ENCODE results near the gene FBXO34. TPM values are rescaled to one million over a fixed set of nuclear protein-coding genes. Genes with fewer than 3 reads are reported as not detected.

The FBXO34 gene
- total RNA-seq, 1 experiment from 2014 or later: 18.8 TPM

DNA sequence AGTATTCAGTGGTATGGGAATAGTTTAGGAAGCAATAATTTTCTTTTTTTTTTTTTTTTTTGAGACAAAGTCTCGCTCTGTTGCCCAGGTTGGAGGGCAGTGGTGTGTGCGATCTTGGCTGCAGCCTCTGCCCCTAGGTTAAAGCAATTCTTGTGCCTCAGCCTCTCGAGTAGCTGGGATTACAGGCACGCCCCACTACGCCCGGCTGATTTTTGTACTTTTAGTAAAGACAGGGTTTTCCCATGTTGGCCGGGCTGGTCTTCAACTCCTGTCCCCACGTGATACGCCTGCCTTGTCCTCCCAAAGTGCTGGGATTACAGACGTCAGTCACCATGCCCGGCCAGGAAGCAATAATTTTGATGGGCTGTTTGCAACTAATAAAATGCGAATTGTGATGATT, 78.3 kb downstream of the FBXO34 start:
- BruUV-seq (replicated peaks): no TSS peak
- Histone ChIP-seq H3K4me3 (ENCODE audit: low read depth in 2 of 2, low read length in 2 of 2) (no peak overlapping the region), H3K4me1 (ENCODE audit: control insufficient read depth, insufficient read depth, low read length) (no peaks in the 10 kb centered on the region), H3K36me3 (ENCODE audit: control insufficient read depth, insufficient read depth, low read length) (no peaks in the 10 kb centered on the region; the same call in none of the 2 replicates), H3K9me3 (ENCODE audit: control insufficient read depth, insufficient read depth, low read depth, low read length) (no peaks in the 10 kb centered on the region), H3K27ac (ENCODE audit: low read length) (no peak overlapping the region), H3K27me3 (ENCODE audit: control insufficient read depth, insufficient read depth, low read length) (no peaks in the 10 kb centered on the region)
- in situ Hi-C loops (cut with HindIII; ENCODE audit: low pct_unique_long_range_greater_than_20kb, low sequenced_read_pairs) (no loop called here), intact Hi-C loops (cut with micrococcal nuclease; ENCODE audit: unreplicated experiment) (loop anchor here (10.0 kb wide), 1 partner anchor 75 kb away; the partner anchor contains the start of gene FBXO34)
- no peak for DNase-seq (ENCODE audit: low read depth, low spot score)
- no peak for ATAC-seq
- TF ChIP-seq TCF7L2 (IDR thresholded peaks at IDR 0.05; ENCODE audit: low read depth, low read length): no peak
- no peak for TF ChIP-seq POLR2AphosphoS5 (IDR thresholded peaks at IDR 0.05; ENCODE audit: low read depth, low read length)
- TF ChIP-seq CTCF (IDR thresholded peaks at IDR 0.05): no peak
- TF ChIP-seq, protein P1, sequence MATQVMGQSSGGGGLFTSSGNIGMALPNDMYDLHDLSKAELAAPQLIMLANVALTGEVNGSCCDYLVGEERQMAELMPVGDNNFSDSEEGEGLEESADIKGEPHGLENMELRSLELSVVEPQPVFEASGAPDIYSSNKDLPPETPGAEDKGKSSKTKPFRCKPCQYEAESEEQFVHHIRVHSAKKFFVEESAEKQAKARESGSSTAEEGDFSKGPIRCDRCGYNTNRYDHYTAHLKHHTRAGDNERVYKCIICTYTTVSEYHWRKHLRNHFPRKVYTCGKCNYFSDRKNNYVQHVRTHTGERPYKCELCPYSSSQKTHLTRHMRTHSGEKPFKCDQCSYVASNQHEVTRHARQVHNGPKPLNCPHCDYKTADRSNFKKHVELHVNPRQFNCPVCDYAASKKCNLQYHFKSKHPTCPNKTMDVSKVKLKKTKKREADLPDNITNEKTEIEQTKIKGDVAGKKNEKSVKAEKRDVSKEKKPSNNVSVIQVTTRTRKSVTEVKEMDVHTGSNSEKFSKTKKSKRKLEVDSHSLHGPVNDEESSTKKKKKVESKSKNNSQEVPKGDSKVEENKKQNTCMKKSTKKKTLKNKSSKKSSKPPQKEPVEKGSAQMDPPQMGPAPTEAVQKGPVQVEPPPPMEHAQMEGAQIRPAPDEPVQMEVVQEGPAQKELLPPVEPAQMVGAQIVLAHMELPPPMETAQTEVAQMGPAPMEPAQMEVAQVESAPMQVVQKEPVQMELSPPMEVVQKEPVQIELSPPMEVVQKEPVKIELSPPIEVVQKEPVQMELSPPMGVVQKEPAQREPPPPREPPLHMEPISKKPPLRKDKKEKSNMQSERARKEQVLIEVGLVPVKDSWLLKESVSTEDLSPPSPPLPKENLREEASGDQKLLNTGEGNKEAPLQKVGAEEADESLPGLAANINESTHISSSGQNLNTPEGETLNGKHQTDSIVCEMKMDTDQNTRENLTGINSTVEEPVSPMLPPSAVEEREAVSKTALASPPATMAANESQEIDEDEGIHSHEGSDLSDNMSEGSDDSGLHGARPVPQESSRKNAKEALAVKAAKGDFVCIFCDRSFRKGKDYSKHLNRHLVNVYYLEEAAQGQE (IDR thresholded peaks at IDR 0.05; ENCODE audit: insufficient read depth in 1 of 2, low read depth in 2 of 2, low read length in 1 of 2): no peak
- no peak for TF ChIP-seq SIN3A (IDR thresholded peaks at IDR 0.05; ENCODE audit: borderline replicate concordance, insufficient read depth, low read depth, low read length)
- CTCF ChIA-PET: no interaction called here
- POLR2A ChIA-PET: no interaction called here

- ChIA-PET POLR2A (no interaction called here), CTCF (no interaction called here)
- Histone ChIP-seq H3K4me1 (ENCODE audit: control insufficient read depth, insufficient read depth, low read length) (no peaks in the 10 kb centered on the region), H3K27me3 (ENCODE audit: control insufficient read depth, insufficient read depth, low read length) (no peaks in the 10 kb centered on the region), H3K9me3 (ENCODE audit: control insufficient read depth, insufficient read depth, low read depth, low read length) (no peaks in the 10 kb centered on the region), H3K36me3 (ENCODE audit: control insufficient read depth, insufficient read depth, low read length) (no peaks in the 10 kb centered on the region; the same call in none of the 2 replicates), H3K27ac (ENCODE audit: low read length) (no peak overlapping the region), H3K4me3 (ENCODE audit: low read depth in 2 of 2, low read length in 2 of 2) (no peak overlapping the region)
- intact Hi-C loops (cut with micrococcal nuclease; ENCODE audit: unreplicated experiment) (loop anchor here (5.0 kb wide), 1 partner anchor 138 kb away; no protein-coding TSS in a partner anchor), in situ Hi-C loops (cut with HindIII; ENCODE audit: low pct_unique_long_range_greater_than_20kb, low sequenced_read_pairs) (no loop called here)
- BruUV-seq (replicated peaks): no TSS peak
- TF ChIP-seq, protein P1 (IDR thresholded peaks at IDR 0.05; ENCODE audit: insufficient read depth in 1 of 2, low read depth in 2 of 2, low read length in 1 of 2): no peak
- TF ChIP-seq POLR2AphosphoS5 (IDR thresholded peaks at IDR 0.05; ENCODE audit: low read depth, low read length): no peak
- TF ChIP-seq SIN3A (IDR thresholded peaks at IDR 0.05; ENCODE audit: borderline replicate concordance, insufficient read depth, low read depth, low read length): no peak
- TF ChIP-seq TCF7L2 (IDR thresholded peaks at IDR 0.05; ENCODE audit: low read depth, low read length): no peak
- TF ChIP-seq CTCF (IDR thresholded peaks at IDR 0.05): no peak
- DNase-seq (ENCODE audit: low read depth, low spot score) (no peak), ATAC-seq (no peak)
Measured at GRCh38 chr14:55350461-55350860, 79.2 kb downstream of the FBXO34 start.

Measured in Panc1 (cell line).